Endothelial cell (in vitro differentiated cells): ENCODE data around the gene RNF212. TPM values are rescaled to one million over a fixed set of nuclear protein-coding genes. Genes with fewer than 3 reads are reported as not detected.

Experiments used
- DNase-seq: peaks from one replicate; pipeline ENCODE4 v3.0.0; 2021; ENCODE audit warnings: low spot score
- H3K27ac Mint-ChIP-seq: one replicate; pipeline ENCODE4 v1.8.0; 2021; ENCODE audit warnings: mixed read lengths, inconsistent platforms; ENCODE audit not compliant: unreplicated experiment
- H3K27me3 Mint-ChIP-seq: one replicate; pipeline ENCODE4 v1.8.0; 2021; ENCODE audit warnings: mild to moderate bottlenecking, moderate library complexity, mixed read lengths, inconsistent platforms; ENCODE audit not compliant: unreplicated experiment
- H3K36me3 Mint-ChIP-seq: one replicate; pipeline ENCODE4 v1.8.0; 2021; ENCODE audit warnings: mild to moderate bottlenecking, low read depth, mixed read lengths, inconsistent platforms; ENCODE audit not compliant: unreplicated experiment
- H3K4me1 Mint-ChIP-seq: one replicate; pipeline ENCODE4 v1.8.0; 2021; ENCODE audit warnings: mild to moderate bottlenecking, mixed read lengths, inconsistent platforms; ENCODE audit not compliant: unreplicated experiment
- H3K4me3 Mint-ChIP-seq: one replicate; pipeline ENCODE4 v1.8.0; 2021; ENCODE audit warnings: mild to moderate bottlenecking, mixed read lengths, inconsistent platforms; ENCODE audit not compliant: unreplicated experiment
- H3K9me3 Mint-ChIP-seq: one replicate; pipeline ENCODE4 v1.8.0; 2021; ENCODE audit warnings: mixed read lengths, inconsistent platforms; ENCODE audit not compliant: unreplicated experiment
- total RNA-seq: library from RNA; stranded (reverse); fragmentation: NEBNext Ultra II Directional; extraction: Animal tissue kit (Norgen Biotek cat#: 25700); gene quantifications from one replicate; pipeline ENCODE4 v1.2.1, GENCODE V29; 2021; ENCODE audit not compliant: unreplicated experiment
- TF ChIP-seq, protein P1 (sequence below): fragments of 200-600 bp; sonication (generic); IDR thresholded peaks from one replicate; pipeline ENCODE4 v1.5.0; 2021; ENCODE audit warnings: antibody characterized with exemption; ENCODE audit not compliant: unreplicated experiment

The RNF212 gene
- total RNA-seq, 1 donor from 2014 or later = 3.3 TPM

DNA sequence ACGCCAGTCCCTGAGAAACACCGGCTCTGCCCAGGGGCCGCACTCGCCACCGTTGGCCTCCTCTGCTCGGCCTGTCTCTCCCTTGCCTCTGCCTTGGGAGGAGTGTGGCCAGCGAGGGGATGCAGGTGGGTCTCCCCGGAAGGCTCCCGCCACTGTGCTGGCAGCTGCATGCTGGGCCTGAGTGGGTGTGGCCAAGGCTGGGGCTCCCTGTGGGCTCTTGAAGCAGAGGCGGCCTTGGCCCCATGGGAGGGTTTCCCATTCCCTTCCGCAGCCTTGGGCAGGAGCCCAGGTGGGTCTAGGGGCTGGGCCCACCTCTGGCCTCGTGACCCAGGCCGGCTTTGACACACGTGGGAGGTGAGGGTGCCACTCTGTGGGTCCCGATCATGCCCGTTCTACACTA lies 82.8 kb downstream of the RNF212 start:
- TF ChIP-seq, protein P1, sequence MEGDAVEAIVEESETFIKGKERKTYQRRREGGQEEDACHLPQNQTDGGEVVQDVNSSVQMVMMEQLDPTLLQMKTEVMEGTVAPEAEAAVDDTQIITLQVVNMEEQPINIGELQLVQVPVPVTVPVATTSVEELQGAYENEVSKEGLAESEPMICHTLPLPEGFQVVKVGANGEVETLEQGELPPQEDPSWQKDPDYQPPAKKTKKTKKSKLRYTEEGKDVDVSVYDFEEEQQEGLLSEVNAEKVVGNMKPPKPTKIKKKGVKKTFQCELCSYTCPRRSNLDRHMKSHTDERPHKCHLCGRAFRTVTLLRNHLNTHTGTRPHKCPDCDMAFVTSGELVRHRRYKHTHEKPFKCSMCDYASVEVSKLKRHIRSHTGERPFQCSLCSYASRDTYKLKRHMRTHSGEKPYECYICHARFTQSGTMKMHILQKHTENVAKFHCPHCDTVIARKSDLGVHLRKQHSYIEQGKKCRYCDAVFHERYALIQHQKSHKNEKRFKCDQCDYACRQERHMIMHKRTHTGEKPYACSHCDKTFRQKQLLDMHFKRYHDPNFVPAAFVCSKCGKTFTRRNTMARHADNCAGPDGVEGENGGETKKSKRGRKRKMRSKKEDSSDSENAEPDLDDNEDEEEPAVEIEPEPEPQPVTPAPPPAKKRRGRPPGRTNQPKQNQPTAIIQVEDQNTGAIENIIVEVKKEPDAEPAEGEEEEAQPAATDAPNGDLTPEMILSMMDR = no peak
- no peaks in the 10 kb centered on the region for H3K9me3 Mint-ChIP-seq

DNA sequence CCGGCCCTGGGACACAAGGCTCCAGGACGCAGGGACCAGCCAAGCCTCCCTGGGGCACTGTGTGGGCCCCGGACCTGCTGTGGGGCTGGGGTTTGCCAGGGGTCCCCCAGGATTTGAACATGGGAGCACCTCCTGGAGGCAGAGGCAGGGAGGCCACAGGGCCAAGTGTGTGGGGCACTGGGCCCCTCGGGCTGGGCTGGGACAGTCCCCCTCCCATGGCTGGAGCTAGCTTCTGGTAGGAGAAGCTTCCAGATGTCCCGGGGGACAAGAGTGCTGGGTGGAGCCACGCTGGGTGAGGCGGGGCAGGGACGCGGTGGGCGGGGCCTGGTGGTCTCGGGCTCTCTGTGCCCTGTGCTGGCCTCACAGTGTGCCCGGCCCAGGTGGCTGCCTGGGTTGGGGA lies 83.3 kb downstream of the RNF212 start:
- H3K4me3 Mint-ChIP-seq = no peak overlapping the region
- no peaks in the 10 kb centered on the region for H3K9me3 Mint-ChIP-seq
- peaks cover 11% of the 10 kb centered on the region for H3K27me3 Mint-ChIP-seq
- H3K27ac Mint-ChIP-seq = no peak overlapping the region
- peaks cover 3% of the 10 kb centered on the region for H3K36me3 Mint-ChIP-seq
- H3K4me1 Mint-ChIP-seq = no peaks in the 10 kb centered on the region
- TF ChIP-seq, protein P1 = no peak
- no peak for DNase-seq

More for the DNA sequence above, 82.8 kb downstream of the RNF212 start:
- DNase-seq = no peak
- no peak overlapping the region for H3K4me3 Mint-ChIP-seq
- no peak overlapping the region for H3K27ac Mint-ChIP-seq
- no peaks in the 10 kb centered on the region for H3K36me3 Mint-ChIP-seq
- no peaks in the 10 kb centered on the region for H3K4me1 Mint-ChIP-seq
- H3K27me3 Mint-ChIP-seq = peaks cover 8% of the 10 kb centered on the region

DNA sequence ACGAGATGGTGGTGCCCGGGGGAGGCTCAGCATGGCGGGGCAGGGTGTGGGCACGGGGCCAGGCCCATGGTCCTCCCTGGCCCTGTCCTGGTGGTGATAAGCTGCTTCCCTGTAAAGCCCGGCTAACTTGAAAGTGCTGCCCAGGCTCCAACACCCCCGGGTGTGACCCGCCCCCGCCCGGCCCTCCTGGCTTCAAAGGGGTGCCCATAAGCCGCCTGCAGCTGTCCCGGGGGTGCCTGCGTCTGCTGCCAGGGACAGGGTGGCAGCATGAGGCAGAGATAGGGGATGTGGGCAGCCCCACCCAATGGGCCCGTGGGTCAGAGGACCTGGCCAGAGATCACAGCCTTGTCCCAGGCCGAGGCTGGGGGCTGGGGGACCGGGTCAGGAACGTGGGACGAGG lies 83.8 kb downstream of the RNF212 start:
- Mint-ChIP-seq H3K27ac (no peak overlapping the region), H3K27me3 (peaks cover 12% of the 10 kb centered on the region), H3K4me3 (no peak overlapping the region), H3K9me3 (no peaks in the 10 kb centered on the region), H3K36me3 (peaks cover 3% of the 10 kb centered on the region), H3K4me1 (no peaks in the 10 kb centered on the region)
- TF ChIP-seq, protein P1 = no peak
- no peak for DNase-seq

DNA sequence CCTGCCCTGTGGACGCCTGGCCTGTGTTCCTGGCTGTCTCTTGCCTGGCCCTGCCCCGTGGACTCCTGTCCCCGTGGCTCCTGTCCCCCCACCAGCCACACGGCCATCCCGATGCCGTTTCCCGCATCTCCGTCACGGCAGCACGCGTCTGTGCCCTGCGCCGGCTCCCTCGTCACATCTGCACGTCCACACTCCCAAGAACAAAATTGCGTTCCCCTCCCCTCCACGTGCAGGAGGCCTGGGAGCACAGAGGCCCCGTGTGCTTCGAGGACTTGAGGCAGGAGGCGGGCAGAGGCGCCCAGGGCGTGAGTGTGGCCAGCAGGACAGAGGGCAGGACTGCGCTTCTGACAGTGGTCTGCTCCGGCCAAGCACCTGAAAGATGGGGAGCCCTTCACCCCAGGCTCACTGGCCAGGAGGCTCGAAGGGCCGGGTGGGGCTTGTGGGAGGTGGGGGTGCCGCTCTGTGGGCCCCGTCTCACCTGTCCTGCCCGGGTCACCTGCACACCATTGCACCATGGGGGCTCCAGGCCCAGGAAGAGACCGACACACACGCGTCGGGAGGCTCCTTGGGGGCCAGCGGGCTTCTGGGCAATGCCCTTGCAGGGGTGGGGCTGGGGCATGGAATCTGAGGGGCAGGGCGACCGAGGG lies 84.7 kb downstream of the RNF212 start:
- no peaks in the 10 kb centered on the region for H3K4me1 Mint-ChIP-seq
- TF ChIP-seq, protein P1 = no peak
- no peak for DNase-seq
- no peak overlapping the region for H3K4me3 Mint-ChIP-seq
- H3K36me3 Mint-ChIP-seq = peaks cover 3% of the 10 kb centered on the region
- no peak overlapping the region for H3K27ac Mint-ChIP-seq
- peaks cover 12% of the 10 kb centered on the region for H3K27me3 Mint-ChIP-seq
- H3K9me3 Mint-ChIP-seq = no peaks in the 10 kb centered on the region

DNA sequence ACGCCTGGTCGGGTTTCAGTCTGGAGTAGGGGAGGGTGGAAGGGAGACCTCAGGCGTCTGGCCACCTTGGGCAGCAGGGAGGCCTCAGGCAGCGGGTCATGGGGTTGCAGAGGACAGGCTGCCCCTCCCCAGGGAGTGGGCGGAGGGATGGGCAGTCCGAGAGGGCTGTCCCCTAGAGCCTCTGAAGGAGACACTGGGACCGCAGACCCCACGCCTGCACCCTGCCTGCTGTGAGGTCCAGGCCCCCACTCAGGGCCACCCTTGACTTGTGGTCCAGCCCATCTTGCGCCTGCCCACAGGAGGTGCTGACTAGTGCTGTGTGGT lies 85.5 kb downstream of the RNF212 start:
- no peak overlapping the region for H3K27ac Mint-ChIP-seq
- peaks cover 3% of the 10 kb centered on the region for H3K36me3 Mint-ChIP-seq
- peaks cover 12% of the 10 kb centered on the region for H3K27me3 Mint-ChIP-seq

More for the DNA sequence above, 85.5 kb downstream of the RNF212 start:
- TF ChIP-seq, protein P1 = no peak
- no peak for DNase-seq
- H3K4me3 Mint-ChIP-seq = no peak overlapping the region
- H3K9me3 Mint-ChIP-seq = no peaks in the 10 kb centered on the region
- H3K4me1 Mint-ChIP-seq = no peaks in the 10 kb centered on the region
